ENCODE results near the gene MUC13.

The MUC13 gene

GRCh38 chr3:124934577-124934976 is at the start of gene MUC13:
MUC13 (minus strand) TSS chr3:124934751; CDS start chr3:124934712, 39 bp downstream.
- no peak within 1 kb of the TSS for H3K4me3 ChIP-seq
- peaks cover 7% of the 10 kb centered on the region for H3K9me3 ChIP-seq
- H3K27me3 ChIP-seq (ENCODE audit: low read depth), result peaks cover 9% of the 10 kb centered on the region; the same call in 1 of the 2 replicates
- H3K4me1 ChIP-seq, result peaks cover 4% of the 10 kb centered on the region
- no peak for DNase-seq (ENCODE audit: low spot score in 2 of 2)
- H3K36me3 ChIP-seq (replicated peaks), result no peaks in the 10 kb centered on the region
- in situ Hi-C loops (cut with MboI; ENCODE audit: low sequenced_read_pairs), result loop anchor here (25.0 kb wide), 1 partner anchor 503 kb away; no protein-coding TSS in a partner anchor

GRCh38 chr3:124982855-124983254 is 48.3 kb upstream of the MUC13 start:
- no peaks in the 10 kb centered on the region for H3K9me3 ChIP-seq
- no peak for DNase-seq (ENCODE audit: low spot score in 2 of 2)
- no peaks in the 10 kb centered on the region for H3K4me1 ChIP-seq
- no peak overlapping the region for H3K4me3 ChIP-seq
- H3K36me3 ChIP-seq (replicated peaks), result no peaks in the 10 kb centered on the region
- no peaks in the 10 kb centered on the region for H3K27me3 ChIP-seq (ENCODE audit: low read depth)
- in situ Hi-C loops (cut with MboI; ENCODE audit: low sequenced_read_pairs), result no loop called here

- H3K36me3 ChIP-seq (replicated peaks), result no peaks in the 10 kb centered on the region
- H3K4me1 ChIP-seq, result no peaks in the 10 kb centered on the region
- in situ Hi-C loops (cut with MboI; ENCODE audit: low sequenced_read_pairs), result no loop called here
- H3K4me3 ChIP-seq, result no peak overlapping the region
- H3K27me3 ChIP-seq (ENCODE audit: low read depth), result no peaks in the 10 kb centered on the region
- DNase-seq (ENCODE audit: low spot score in 2 of 2), result no peak
- no peaks in the 10 kb centered on the region for H3K9me3 ChIP-seq
These were observed 46.9 kb upstream of the MUC13 start for GRCh38 chr3:124981472-124981871.

- no peaks in the 10 kb centered on the region for H3K27me3 ChIP-seq (ENCODE audit: low read depth)
- H3K4me1 ChIP-seq, result no peaks in the 10 kb centered on the region
- no peak overlapping the region for H3K4me3 ChIP-seq
- no peak for DNase-seq (ENCODE audit: low spot score in 2 of 2)
- no peaks in the 10 kb centered on the region for H3K9me3 ChIP-seq
- in situ Hi-C loops (cut with MboI; ENCODE audit: low sequenced_read_pairs), result no loop called here
- no peaks in the 10 kb centered on the region for H3K36me3 ChIP-seq (replicated peaks)
These were observed 44.1 kb upstream of the MUC13 start for GRCh38 chr3:124978627-124979026.

- no peak for DNase-seq (ENCODE audit: low spot score in 2 of 2)
- Histone ChIP-seq H3K36me3 (replicated peaks) (no peaks in the 10 kb centered on the region), H3K27me3 (ENCODE audit: low read depth) (no peaks in the 10 kb centered on the region), H3K9me3 (no peaks in the 10 kb centered on the region), H3K4me3 (no peak overlapping the region), H3K4me1 (no peaks in the 10 kb centered on the region)
- in situ Hi-C loops (cut with MboI; ENCODE audit: low sequenced_read_pairs), result no loop called here
These were observed 41.8 kb upstream of the MUC13 start for GRCh38 chr3:124976383-124976782.

GRCh38 chr3:124974691-124975090 is 40.1 kb upstream of the MUC13 start:
- Histone ChIP-seq H3K4me1 (no peaks in the 10 kb centered on the region), H3K27me3 (ENCODE audit: low read depth) (no peaks in the 10 kb centered on the region), H3K36me3 (replicated peaks) (no peaks in the 10 kb centered on the region), H3K9me3 (no peaks in the 10 kb centered on the region), H3K4me3 (no peak overlapping the region)
- no peak for DNase-seq (ENCODE audit: low spot score in 2 of 2)
- in situ Hi-C loops (cut with MboI; ENCODE audit: low sequenced_read_pairs), result no loop called here

- in situ Hi-C loops (cut with MboI; ENCODE audit: low sequenced_read_pairs), result no loop called here
- no peaks in the 10 kb centered on the region for H3K36me3 ChIP-seq (replicated peaks)
These were observed 38.7 kb upstream of the MUC13 start for GRCh38 chr3:124973290-124973689.

GRCh38 chr3:124972457-124972856 is 37.9 kb upstream of the MUC13 start:
- no peaks in the 10 kb centered on the region for H3K36me3 ChIP-seq (replicated peaks)
- DNase-seq (ENCODE audit: low spot score in 2 of 2), result no peak
- in situ Hi-C loops (cut with MboI; ENCODE audit: low sequenced_read_pairs), result no loop called here

More at GRCh38 chr3:124973290-124973689, 38.7 kb upstream of the MUC13 start:
- Histone ChIP-seq H3K4me1 (no peaks in the 10 kb centered on the region), H3K9me3 (no peaks in the 10 kb centered on the region), H3K27me3 (ENCODE audit: low read depth) (no peaks in the 10 kb centered on the region), H3K4me3 (no peak overlapping the region)
- no peak for DNase-seq (ENCODE audit: low spot score in 2 of 2)

GRCh38 chr3:124969963-124970722 is 35.6 kb upstream of the MUC13 start:
- Histone ChIP-seq H3K27me3 (ENCODE audit: low read depth) (no peaks in the 10 kb centered on the region), H3K4me1 (no peaks in the 10 kb centered on the region), H3K9me3 (no peaks in the 10 kb centered on the region), H3K4me3 (no peak overlapping the region), H3K36me3 (replicated peaks) (no peaks in the 10 kb centered on the region)
- in situ Hi-C loops (cut with MboI; ENCODE audit: low sequenced_read_pairs), result no loop called here
- no peak for DNase-seq (ENCODE audit: low spot score in 2 of 2)

More at GRCh38 chr3:124972457-124972856, 37.9 kb upstream of the MUC13 start:
- Histone ChIP-seq H3K4me1 (no peaks in the 10 kb centered on the region), H3K9me3 (no peaks in the 10 kb centered on the region), H3K27me3 (ENCODE audit: low read depth) (no peaks in the 10 kb centered on the region), H3K4me3 (no peak overlapping the region)

GRCh38 chr3:124969190-124969589 is 34.6 kb upstream of the MUC13 start:
- Histone ChIP-seq H3K9me3 (no peaks in the 10 kb centered on the region), H3K27me3 (ENCODE audit: low read depth) (no peaks in the 10 kb centered on the region), H3K36me3 (replicated peaks) (no peaks in the 10 kb centered on the region), H3K4me3 (no peak overlapping the region), H3K4me1 (no peaks in the 10 kb centered on the region)
- in situ Hi-C loops (cut with MboI; ENCODE audit: low sequenced_read_pairs), result no loop called here
- no peak for DNase-seq (ENCODE audit: low spot score in 2 of 2)

GRCh38 chr3:124967964-124968363 is 33.4 kb upstream of the MUC13 start:
- Histone ChIP-seq H3K27me3 (ENCODE audit: low read depth) (no peaks in the 10 kb centered on the region), H3K4me1 (no peaks in the 10 kb centered on the region), H3K9me3 (no peaks in the 10 kb centered on the region), H3K36me3 (replicated peaks) (no peaks in the 10 kb centered on the region), H3K4me3 (no peak overlapping the region)
- DNase-seq (ENCODE audit: low spot score in 2 of 2), result no peak
- in situ Hi-C loops (cut with MboI; ENCODE audit: low sequenced_read_pairs), result no loop called here

GRCh38 chr3:124966521-124967445 is 32.2 kb upstream of the MUC13 start:
- Histone ChIP-seq H3K4me1 (no peaks in the 10 kb centered on the region), H3K9me3 (no peaks in the 10 kb centered on the region), H3K36me3 (replicated peaks) (no peaks in the 10 kb centered on the region), H3K27me3 (ENCODE audit: low read depth) (no peaks in the 10 kb centered on the region), H3K4me3 (no peak overlapping the region)
- no peak for DNase-seq (ENCODE audit: low spot score in 2 of 2)
- in situ Hi-C loops (cut with MboI; ENCODE audit: low sequenced_read_pairs), result no loop called here

- H3K4me1 ChIP-seq, result no peaks in the 10 kb centered on the region
- H3K36me3 ChIP-seq (replicated peaks), result no peaks in the 10 kb centered on the region
- no peaks in the 10 kb centered on the region for H3K9me3 ChIP-seq
- H3K4me3 ChIP-seq, result no peak overlapping the region
- no peak for DNase-seq (ENCODE audit: low spot score in 2 of 2)
- in situ Hi-C loops (cut with MboI; ENCODE audit: low sequenced_read_pairs), result no loop called here
- no peaks in the 10 kb centered on the region for H3K27me3 ChIP-seq (ENCODE audit: low read depth)
These were observed 30.9 kb upstream of the MUC13 start for GRCh38 chr3:124965413-124965812.

- Histone ChIP-seq H3K4me1 (no peaks in the 10 kb centered on the region), H3K27me3 (ENCODE audit: low read depth) (no peaks in the 10 kb centered on the region), H3K4me3 (no peak overlapping the region), H3K9me3 (no peaks in the 10 kb centered on the region), H3K36me3 (replicated peaks) (no peaks in the 10 kb centered on the region)
- in situ Hi-C loops (cut with MboI; ENCODE audit: low sequenced_read_pairs), result no loop called here
- no peak for DNase-seq (ENCODE audit: low spot score in 2 of 2)
These were observed 29.8 kb upstream of the MUC13 start for GRCh38 chr3:124964387-124964786.

Measured in HAP-1 (cell line).